Body of pancreas (tissue), 4 donors: ENCODE data around the gene P2RY8. TPM values are rescaled to one million over a fixed set of nuclear protein-coding genes. Genes with fewer than 3 reads are reported as not detected.

Source experiments
- ATAC-seq: fragments of 150-250 bp; one replicate; pipeline ENCODE4 v1.9.1; 2016
- DNase-seq, 4 donors: peaks; one replicate each; pipeline ENCODE4 v3.0.0-alpha.2; 2019
- H3K27ac ChIP-seq, 4 donors: fragments of 200-600 bp; sonication (generic); 1 replicate in 3 of 4; 2 replicates in 1 of 4; pipeline versions ENCODE4 v1.5.1 to v1.6.1; 2016 to 2019; ENCODE audit warnings: mild to moderate bottlenecking in 1 of 4, mixed read lengths in 1 of 4, moderate library complexity in 1 of 4
- H3K27me3 ChIP-seq, 2 donors: fragments of 200-600 bp; sonication (generic); one replicate each; pipeline ENCODE4 v1.6.0; 2016; ENCODE audit warnings: mild to moderate bottlenecking in 1 of 2
- H3K36me3 ChIP-seq, 2 donors: fragments of 200-600 bp; sonication (generic); replicated peaks in 1 of 2; 2 replicates each; pipeline ENCODE4 v1.5.1; 2016; ENCODE audit warnings: low read depth in 2 of 2; ENCODE audit not compliant: insufficient read depth in 1 of 2
- H3K4me1 ChIP-seq: fragments of 200-600 bp; sonication (generic); one replicate; pipeline ENCODE4 v1.6.0; 2016
- H3K4me3 ChIP-seq, 2 donors: fragments of 200-600 bp; sonication (generic); 1 replicate in 1 of 2; 2 replicates in 1 of 2; pipeline ENCODE4 v1.5.1; 2016 to 2019
- H3K9me3 ChIP-seq, 3 donors: fragments of 200-600 bp; sonication (generic); 1 replicate in 2 of 3; 2 replicates in 1 of 3; pipeline ENCODE4 v1.5.1; 2016
- POLR2A ChIP-seq, 3 donors: fragments of 450-650 bp; IDR thresholded peaks; one replicate each; pipeline ENCODE4 v1.6.1; 2016; ENCODE audit warnings: antibody characterized with exemption in 3 of 3, mild to moderate bottlenecking in 2 of 3
- WGBS, 2 donors: methylation state at CpG; one replicate each; pipeline ENCODE4 v1.1.5; 2017; 5-methylcytosine and 5-hydroxymethylcytosine counted together
- intact Hi-C: fragments of 100-400 bp; cut with DNase I; formaldehyde crosslinking; loops from one replicate; pipeline ENCODE4 v1.15.1; 2023
- total RNA-seq, 2 donors: library from RNA; depleted of rRNA; stranded (reverse); fragments of >200 nt; gene quantifications; one replicate each; pipeline ENCODE4 v1.1.0, GENCODE V29; 2016
- TF ChIP-seq, protein P1 (sequence below), 7 experiments: fragments of 450-650 bp in 4 of 7; fragments of 200-600 bp in 3 of 7; sonication (generic) in 3 of 7; IDR thresholded peaks; one replicate each; pipeline ENCODE4 v1.5.1; 2016 to 2019; ENCODE audit warnings: antibody characterized with exemption in 7 of 7

The P2RY8 gene
- total RNA-seq, 2 donors from 2014 or later = 0.66 to 0.78 TPM

DNA sequence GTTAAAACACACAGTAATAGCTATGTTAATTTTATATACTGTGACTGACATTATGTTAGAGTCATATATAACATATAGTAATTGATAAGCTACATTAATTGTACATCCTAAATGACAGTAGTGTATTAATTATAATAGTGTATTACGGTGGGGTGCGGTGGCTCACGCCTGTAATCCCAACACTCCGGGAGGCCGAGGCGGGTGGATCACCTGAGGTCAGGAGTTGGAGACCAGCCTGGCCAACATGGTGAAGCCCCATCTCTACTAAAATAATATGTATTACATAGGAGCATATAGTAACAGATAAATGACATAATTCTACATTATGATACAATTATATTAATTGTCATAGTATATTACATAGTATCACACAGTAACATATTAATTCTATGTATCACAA, 96.5 kb downstream of the P2RY8 start:
- ATAC-seq (no peak), DNase-seq (no peak)
- 96 to 97% methylated on average over 6 of the region's 6 CpGs for WGBS, 2 donors
- no peaks in the 10 kb centered on the region for H3K9me3 ChIP-seq
- H3K27ac ChIP-seq = no peak overlapping the region
- peaks cover 0 to 3% of the 10 kb centered on the region in 2 donors for H3K36me3 ChIP-seq
- no peaks in the 10 kb centered on the region for H3K4me1 ChIP-seq
- H3K27me3 ChIP-seq = no peaks in the 10 kb centered on the region
- TF ChIP-seq, protein P1, sequence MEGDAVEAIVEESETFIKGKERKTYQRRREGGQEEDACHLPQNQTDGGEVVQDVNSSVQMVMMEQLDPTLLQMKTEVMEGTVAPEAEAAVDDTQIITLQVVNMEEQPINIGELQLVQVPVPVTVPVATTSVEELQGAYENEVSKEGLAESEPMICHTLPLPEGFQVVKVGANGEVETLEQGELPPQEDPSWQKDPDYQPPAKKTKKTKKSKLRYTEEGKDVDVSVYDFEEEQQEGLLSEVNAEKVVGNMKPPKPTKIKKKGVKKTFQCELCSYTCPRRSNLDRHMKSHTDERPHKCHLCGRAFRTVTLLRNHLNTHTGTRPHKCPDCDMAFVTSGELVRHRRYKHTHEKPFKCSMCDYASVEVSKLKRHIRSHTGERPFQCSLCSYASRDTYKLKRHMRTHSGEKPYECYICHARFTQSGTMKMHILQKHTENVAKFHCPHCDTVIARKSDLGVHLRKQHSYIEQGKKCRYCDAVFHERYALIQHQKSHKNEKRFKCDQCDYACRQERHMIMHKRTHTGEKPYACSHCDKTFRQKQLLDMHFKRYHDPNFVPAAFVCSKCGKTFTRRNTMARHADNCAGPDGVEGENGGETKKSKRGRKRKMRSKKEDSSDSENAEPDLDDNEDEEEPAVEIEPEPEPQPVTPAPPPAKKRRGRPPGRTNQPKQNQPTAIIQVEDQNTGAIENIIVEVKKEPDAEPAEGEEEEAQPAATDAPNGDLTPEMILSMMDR (IDR thresholded peaks at IDR 0.05) = no peak
- no peak for TF ChIP-seq POLR2A (IDR thresholded peaks at IDR 0.05)
- intact Hi-C loops = no loop called here
- H3K4me3 ChIP-seq = no peak overlapping the region

DNA sequence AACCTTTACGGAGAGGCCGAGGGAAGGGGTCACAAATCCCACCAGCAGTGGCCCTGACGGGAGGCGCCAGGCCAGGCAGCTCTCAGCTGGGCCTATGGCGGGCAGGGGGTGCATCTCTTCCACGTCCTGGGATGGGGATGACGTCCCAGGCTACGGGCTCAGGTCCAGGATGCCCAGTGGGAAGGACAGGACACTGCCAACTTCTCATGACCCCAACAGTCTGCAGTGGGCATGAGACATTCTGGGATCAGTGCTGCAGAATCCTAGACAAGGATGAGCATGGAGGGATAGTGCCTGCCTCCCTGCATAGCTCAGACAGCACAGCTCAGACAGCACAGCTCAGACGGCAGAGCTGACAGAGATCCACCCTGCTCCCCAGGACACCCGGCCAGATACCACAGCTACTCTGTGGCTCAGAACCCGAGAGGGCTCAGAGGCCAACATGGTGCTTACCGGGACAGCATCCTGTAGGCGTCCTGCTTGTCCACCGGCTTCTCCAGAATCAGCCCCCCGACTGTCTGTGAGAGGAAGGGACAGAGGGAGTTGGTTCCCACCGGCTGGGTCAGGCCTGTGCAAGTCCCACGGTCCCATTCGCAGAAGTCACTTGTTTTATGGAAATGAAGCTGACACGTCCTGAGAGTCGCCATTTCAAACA, 101.6 kb downstream of the P2RY8 start:
- intact Hi-C loops = no loop called here
- WGBS, 2 donors = 90 to 97% methylated on average over 15 to 20 of the region's 20 CpGs
- Histone ChIP-seq H3K4me1 (no peaks in the 10 kb centered on the region), H3K36me3 (peaks cover 0 to 3% of the 10 kb centered on the region in 2 donors), H3K4me3 (no peak overlapping the region), H3K27me3 (no peaks in the 10 kb centered on the region), H3K27ac (no peak overlapping the region), H3K9me3 (no peaks in the 10 kb centered on the region)
- DNase-seq = no peak
- ATAC-seq = no peak
- TF ChIP-seq, protein P1 (IDR thresholded peaks at IDR 0.05) = no peak
- TF ChIP-seq POLR2A (IDR thresholded peaks at IDR 0.05) = no peak

DNA sequence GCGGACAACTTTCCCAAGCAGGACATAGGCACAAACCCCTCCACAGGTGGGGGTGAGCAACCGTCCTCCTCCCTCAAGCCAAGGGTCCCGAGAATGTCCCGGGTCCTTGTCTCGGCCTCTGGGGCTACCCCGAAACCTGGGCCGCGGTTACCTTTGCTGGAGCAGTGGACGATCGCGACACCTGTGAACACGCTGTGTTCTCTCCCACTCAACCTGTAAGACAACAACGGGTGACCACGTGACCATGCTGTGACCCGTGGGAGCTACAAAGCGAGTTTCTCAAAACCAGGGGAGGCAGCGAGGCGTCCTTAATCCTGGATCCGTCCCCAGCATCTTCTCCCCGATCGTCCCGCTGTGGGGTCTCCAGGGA, 102.1 kb downstream of the P2RY8 start:
- WGBS, 2 donors = 94 to 96% methylated on average over 21 to 22 of the region's 22 CpGs
- no peak for ATAC-seq
- H3K27me3 ChIP-seq = no peaks in the 10 kb centered on the region
- no peaks in the 10 kb centered on the region for H3K4me1 ChIP-seq
- no peak overlapping the region for H3K4me3 ChIP-seq
- H3K27ac ChIP-seq = no peak overlapping the region
- no peak for DNase-seq
- TF ChIP-seq, protein P1 (IDR thresholded peaks at IDR 0.05) = no peak
- TF ChIP-seq POLR2A (IDR thresholded peaks at IDR 0.05) = no peak
- intact Hi-C loops = no loop called here
- H3K9me3 ChIP-seq = no peaks in the 10 kb centered on the region
- H3K36me3 ChIP-seq = peaks cover 0 to 3% of the 10 kb centered on the region in 2 donors

DNA sequence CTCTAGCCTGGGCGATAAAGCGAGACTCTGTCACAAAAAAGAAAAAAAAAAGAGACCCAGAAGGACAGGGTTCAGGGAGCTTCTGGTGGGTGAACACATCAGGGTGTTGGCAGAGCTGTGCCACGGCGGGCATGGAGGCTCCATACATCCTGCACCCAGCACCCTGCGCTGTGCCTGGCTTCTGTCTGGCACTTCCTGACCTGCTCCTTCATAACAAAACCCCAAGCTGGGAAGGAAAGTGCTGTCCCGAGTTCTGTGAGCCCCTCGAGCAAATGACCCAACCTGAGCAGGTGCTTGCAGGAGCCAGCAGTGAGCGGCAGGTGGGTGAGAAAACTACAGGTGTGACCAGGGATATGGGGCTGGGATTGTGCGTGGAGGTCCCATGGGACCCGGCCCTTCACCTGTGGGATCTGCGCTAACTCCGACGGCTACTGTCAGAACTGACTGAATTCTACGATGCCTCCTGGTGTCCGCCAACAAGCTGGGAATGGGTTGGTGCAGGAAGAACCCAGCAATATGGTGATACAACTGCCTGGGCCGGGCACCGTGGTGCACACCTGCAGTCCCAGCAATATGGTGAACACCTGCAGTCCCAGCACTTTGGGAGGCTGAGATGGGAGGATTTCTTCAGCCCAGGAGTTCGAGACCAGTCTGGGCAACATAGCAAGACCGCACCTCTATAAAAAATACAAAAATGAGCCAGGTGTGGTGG, 103.2 kb downstream of the P2RY8 start:
- TF ChIP-seq, protein P1 (IDR thresholded peaks at IDR 0.05) = no peak
- TF ChIP-seq POLR2A (IDR thresholded peaks at IDR 0.05) = no peak
- Histone ChIP-seq H3K36me3 (peaks cover 0 to 3% of the 10 kb centered on the region in 2 donors), H3K27ac (no peak overlapping the region), H3K4me1 (no peaks in the 10 kb centered on the region), H3K9me3 (no peaks in the 10 kb centered on the region), H3K4me3 (no peak overlapping the region), H3K27me3 (no peaks in the 10 kb centered on the region)
- DNase-seq = no peak
- intact Hi-C loops = no loop called here
- 92 to 95% methylated on average over 14 to 19 of the region's 19 CpGs for WGBS, 2 donors
- no peak for ATAC-seq
